ENCODE data around the gene COL24A1. TPM values are rescaled to one million over a fixed set of nuclear protein-coding genes. Genes with fewer than 3 reads are reported as not detected.

COL24A1 gene
- total and polyA plus RNA-seq, 2 of the 8 experiments (the other 6 are each of a cell fraction or from before 2014, with no cell fraction given): 0.23 to 1.1 TPM

- Histone ChIP-seq H3K23me2 (ENCODE audit: low read depth, low read length) (no peaks in the 10 kb centered on the region), H2BK12ac (ENCODE audit: low read depth, low read length) (no peak overlapping the region)
These were observed 194.1 kb downstream of the COL24A1 start for GRCh38 chr1:85962457-85962856.

More at GRCh38 chr1:85962457-85962856, 194.1 kb downstream of the COL24A1 start:
- H4K5ac ChIP-seq (ENCODE audit: insufficient read length, low read depth, low read length): no peak overlapping the region
- no peak overlapping the region for H4K8ac ChIP-seq (ENCODE audit: extremely low read depth, insufficient read depth, low read length)
- no peak for FAIRE-seq
- no peak overlapping the region for H3K18ac ChIP-seq (ENCODE audit: extremely low read depth, low read length)
- no peak overlapping the region for H3K56ac ChIP-seq (replicated peaks; ENCODE audit: insufficient read length, low read depth, low read length)
- H3K27me3 ChIP-seq (replicated peaks in 1 of 4; ENCODE audit: control insufficient read depth in 3 of 4, extremely low read depth in 1 of 4, insufficient read depth in 3 of 4, low read length in 3 of 4): no peaks in the 10 kb centered on the region
- no peaks in the 10 kb centered on the region for H3K79me1 ChIP-seq (ENCODE audit: low read depth, low read length)
- 91% methylated on average over 2 of the region's 2 CpGs; no CpG with 5 or more reads in 1 of the 2 experiments for WGBS, 2 experiments (ENCODE audit: extremely low coverage in 1 of 2, insufficient coverage in 1 of 2, insufficient read length in 1 of 2, insufficient replicate concordance in 2 of 2, low coverage in 1 of 2, low lambda C conversion rate in 2 of 2, missing lambda C conversion rate in 1 of 2)
- no peak overlapping the region for H3K23ac ChIP-seq (ENCODE audit: insufficient read length)
- no peak overlapping the region for H3K4ac ChIP-seq (replicated peaks; ENCODE audit: insufficient read length, low read depth, low read length)
- no peak overlapping the region for H2BK20ac ChIP-seq (ENCODE audit: low read length)
- H3K9ac ChIP-seq (replicated peaks in 1 of 4; ENCODE audit: extremely low read depth in 1 of 4, low read depth in 3 of 4, low read length in 3 of 4): no peak overlapping the region
- no peak overlapping the region for H2BK5ac ChIP-seq (ENCODE audit: low read depth, low read length)
- no peak overlapping the region for H2AK5ac ChIP-seq (ENCODE audit: low read depth, low read length)
- no peaks in the 10 kb centered on the region for H3K79me2 ChIP-seq (ENCODE audit: control insufficient read depth in 1 of 2, insufficient read depth in 2 of 2, low read length in 2 of 2)
- DNase-seq (ENCODE audit: low read depth in 1 of 2, low spot score in 2 of 2): no peak
- no peaks in the 10 kb centered on the region for H3K9me3 ChIP-seq (ENCODE audit: insufficient read depth in 2 of 2, low read depth in 1 of 2, low read length in 1 of 2)
- H3K27ac ChIP-seq (ENCODE audit: low read depth, low read length): no peak overlapping the region
- H3K4me3 ChIP-seq (ENCODE audit: extremely low read depth in 1 of 4, insufficient read depth in 2 of 4, low read depth in 3 of 4, low read length in 4 of 4): no peak overlapping the region
- no peak for TF ChIP-seq BCL11A (IDR thresholded peaks at IDR 0.05; ENCODE audit: low read depth in 2 of 2, low read length in 2 of 2)
- TF ChIP-seq RNF2 (IDR thresholded peaks at IDR 0.05; ENCODE audit: borderline replicate concordance, low read depth, low read length, missing control alignments, poor library complexity, severe bottlenecking): no peak
- ChIA-PET POLR2A (ENCODE audit: partially characterized antibody) (no interaction called here), CTCF (ENCODE audit: partially characterized antibody) (no interaction called here)
- H4K20me1 ChIP-seq (replicated peaks in 1 of 2; ENCODE audit: control insufficient read depth in 1 of 2, insufficient read depth in 2 of 2, low read length in 2 of 2): no peaks in the 10 kb centered on the region
- no peak overlapping the region for H3K4me2 ChIP-seq (ENCODE audit: insufficient read depth in 1 of 2, low read depth in 2 of 2, low read length in 2 of 2)
- no peak overlapping the region for H3K14ac ChIP-seq (ENCODE audit: insufficient read length)
- H2AFZ ChIP-seq (ENCODE audit: low read length): no peak overlapping the region
- H3K36me3 ChIP-seq (ENCODE audit: control insufficient read depth in 2 of 4, insufficient read depth in 4 of 4, low read length in 3 of 4): no peaks in the 10 kb centered on the region
- H2BK120ac ChIP-seq (replicated peaks; ENCODE audit: low read depth, low read length): no peak overlapping the region
- no peak overlapping the region for H4K91ac ChIP-seq (replicated peaks; ENCODE audit: insufficient read length, low read length)
- no peak overlapping the region for H2BK15ac ChIP-seq (ENCODE audit: low read length)
- no peaks in the 10 kb centered on the region for H3K4me1 ChIP-seq (replicated peaks in 1 of 4; ENCODE audit: control insufficient read depth in 3 of 4, insufficient read depth in 4 of 4, low read length in 3 of 4)

All from H1 (cell line).